KMS-11 (cell line): ENCODE results near the gene IL17RA.

Source experiments
- H2AFZ ChIP-seq: fragments of 200-600 bp; sonication (generic); 2 replicates; pipeline ENCODE4 v1.6.1; 2016; ENCODE audit warnings: antibody characterized with exemption, mixed run types, low read depth
- H3K27ac ChIP-seq: fragments of 200-600 bp; sonication (generic); 2 replicates; pipeline ENCODE4 v1.6.1; 2016; ENCODE audit warnings: mild to moderate bottlenecking, mixed run types
- H3K27me3 ChIP-seq: fragments of 200-600 bp; sonication (generic); 2 replicates; pipeline ENCODE4 v1.6.1; 2017; ENCODE audit warnings: mild to moderate bottlenecking, low read depth, mixed run types, moderate library complexity; ENCODE audit not compliant: insufficient read depth
- H3K36me3 ChIP-seq: fragments of 200-600 bp; sonication (generic); 2 replicates; pipeline ENCODE4 v1.6.1; 2017; ENCODE audit warnings: mild to moderate bottlenecking, mixed run types; ENCODE audit not compliant: insufficient read depth
- H3K4me1 ChIP-seq: fragments of 200-600 bp; sonication (generic); 2 replicates; pipeline ENCODE4 v1.6.1; 2016; ENCODE audit warnings: mild to moderate bottlenecking, low read depth, mixed run types; ENCODE audit not compliant: poor library complexity, severe bottlenecking
- H3K4me2 ChIP-seq: fragments of 200-600 bp; sonication (generic); 2 replicates; pipeline ENCODE4 v1.7.0; 2016; ENCODE audit warnings: mild to moderate bottlenecking, mixed run types
- H3K4me3 ChIP-seq: fragments of 200-600 bp; sonication (generic); IDR thresholded peaks from 2 replicates; pipeline ENCODE4 v1.6.1; 2017; ENCODE audit warnings: low read depth, low read length, mixed read lengths; ENCODE audit not compliant: insufficient read depth
- H3K79me2 ChIP-seq: fragments of 200-600 bp; sonication (generic); 2 replicates; pipeline ENCODE4 v1.6.1; 2016; ENCODE audit warnings: low read depth, mixed run types; ENCODE audit not compliant: insufficient read depth
- H3K9ac ChIP-seq: fragments of 200-600 bp; sonication (generic); 2 replicates; pipeline ENCODE4 v1.6.1; 2016; ENCODE audit warnings: mild to moderate bottlenecking, mixed run types
- H4K20me1 ChIP-seq: fragments of 200-600 bp; sonication (generic); 2 replicates; pipeline ENCODE4 v1.6.1; 2016; ENCODE audit warnings: mild to moderate bottlenecking, mixed run types; ENCODE audit not compliant: insufficient read depth
- TF ChIP-seq, protein P1 (sequence below): fragments of 200-600 bp; sonication (generic); conservative IDR thresholded peaks from 2 replicates; pipeline ENCODE4 v1.6.1; 2017; ENCODE audit warnings: low read depth, mild to moderate bottlenecking, antibody characterized with exemption, low read length, moderate library complexity, mixed read lengths

The IL17RA gene

DNA sequence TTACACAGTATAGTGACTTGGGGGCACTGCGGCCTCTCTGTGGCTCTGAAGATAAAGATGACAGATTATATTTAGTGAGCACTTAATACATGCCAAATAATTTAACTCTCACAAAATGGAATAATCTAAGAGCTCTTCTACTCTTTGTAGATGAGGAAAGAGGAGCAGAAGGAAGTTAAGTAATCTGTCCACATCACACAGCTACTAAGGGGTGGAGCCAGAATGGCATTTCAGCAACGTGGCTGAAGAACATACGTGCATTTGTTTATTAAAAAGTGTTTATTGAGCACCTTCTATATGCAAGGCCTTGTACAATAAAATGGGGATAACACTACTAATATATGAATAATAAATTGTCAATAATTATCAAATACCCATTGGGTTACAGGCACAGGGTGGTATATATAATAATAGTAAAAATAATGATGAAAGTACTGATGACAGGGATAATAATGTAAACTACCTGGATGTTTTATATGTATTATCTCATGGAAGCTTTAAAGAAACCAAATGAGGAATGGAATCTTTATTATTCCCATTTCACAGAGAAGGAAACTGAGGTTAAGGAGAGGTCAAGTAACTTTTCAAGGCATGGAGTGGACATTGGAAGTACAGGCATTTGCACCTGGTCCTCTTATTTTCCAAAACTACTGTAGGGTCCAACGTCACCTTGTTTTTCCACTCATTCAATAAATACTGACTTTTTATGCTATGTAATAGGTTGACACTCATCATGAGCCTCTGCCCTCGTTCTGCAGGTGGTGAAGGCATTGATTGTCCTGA, 38.0 kb upstream of the IL17RA start:
- H4K20me1 ChIP-seq = no peaks in the 10 kb centered on the region; the same call in 1 of the 2 replicates
- H3K27me3 ChIP-seq = no peaks in the 10 kb centered on the region
- H3K4me2 ChIP-seq = no peak overlapping the region
- no peak overlapping the region for H2AFZ ChIP-seq
- H3K79me2 ChIP-seq = peaks cover 28% of the 10 kb centered on the region
- H3K36me3 ChIP-seq = peaks cover 5% of the 10 kb centered on the region; the same call in 1 of the 2 replicates
- H3K4me1 ChIP-seq = no peaks in the 10 kb centered on the region
- H3K9ac ChIP-seq = no peak overlapping the region
- TF ChIP-seq, protein P1, sequence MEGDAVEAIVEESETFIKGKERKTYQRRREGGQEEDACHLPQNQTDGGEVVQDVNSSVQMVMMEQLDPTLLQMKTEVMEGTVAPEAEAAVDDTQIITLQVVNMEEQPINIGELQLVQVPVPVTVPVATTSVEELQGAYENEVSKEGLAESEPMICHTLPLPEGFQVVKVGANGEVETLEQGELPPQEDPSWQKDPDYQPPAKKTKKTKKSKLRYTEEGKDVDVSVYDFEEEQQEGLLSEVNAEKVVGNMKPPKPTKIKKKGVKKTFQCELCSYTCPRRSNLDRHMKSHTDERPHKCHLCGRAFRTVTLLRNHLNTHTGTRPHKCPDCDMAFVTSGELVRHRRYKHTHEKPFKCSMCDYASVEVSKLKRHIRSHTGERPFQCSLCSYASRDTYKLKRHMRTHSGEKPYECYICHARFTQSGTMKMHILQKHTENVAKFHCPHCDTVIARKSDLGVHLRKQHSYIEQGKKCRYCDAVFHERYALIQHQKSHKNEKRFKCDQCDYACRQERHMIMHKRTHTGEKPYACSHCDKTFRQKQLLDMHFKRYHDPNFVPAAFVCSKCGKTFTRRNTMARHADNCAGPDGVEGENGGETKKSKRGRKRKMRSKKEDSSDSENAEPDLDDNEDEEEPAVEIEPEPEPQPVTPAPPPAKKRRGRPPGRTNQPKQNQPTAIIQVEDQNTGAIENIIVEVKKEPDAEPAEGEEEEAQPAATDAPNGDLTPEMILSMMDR = no peak
- no peak overlapping the region for H3K27ac ChIP-seq
- H3K4me3 ChIP-seq = no peak overlapping the region

DNA sequence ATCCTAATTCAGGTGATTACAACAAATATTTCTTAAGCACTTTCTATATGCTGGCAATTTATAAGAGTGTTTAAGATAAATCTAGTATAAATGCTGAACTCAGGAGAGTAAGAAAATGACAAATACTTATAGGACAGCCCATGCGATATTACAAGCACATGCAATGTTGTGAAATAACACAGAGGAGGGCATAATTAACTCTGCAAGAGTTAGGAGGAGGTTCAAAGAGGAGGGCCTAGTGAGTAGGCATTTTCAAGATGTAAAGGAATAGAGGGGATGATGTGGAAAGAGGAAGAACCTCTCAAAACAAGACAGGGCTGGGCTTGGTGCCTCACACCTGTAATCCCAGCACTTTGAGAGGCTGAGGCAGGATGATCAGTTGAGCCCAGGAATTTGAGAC, 37.1 kb upstream of the IL17RA start:
- H3K9ac ChIP-seq = no peak overlapping the region
- H3K36me3 ChIP-seq = peaks cover 5% of the 10 kb centered on the region; the same call in 1 of the 2 replicates
- no peak overlapping the region for H2AFZ ChIP-seq
- no peak overlapping the region for H3K4me2 ChIP-seq
- H3K27ac ChIP-seq = no peak overlapping the region
- peaks cover 20% of the 10 kb centered on the region for H3K79me2 ChIP-seq
- no peaks in the 10 kb centered on the region for H3K27me3 ChIP-seq
- no peak overlapping the region for H3K4me3 ChIP-seq
- TF ChIP-seq, protein P1 = no peak
- no peaks in the 10 kb centered on the region for H3K4me1 ChIP-seq
- no peaks in the 10 kb centered on the region; the same call in 1 of the 2 replicates for H4K20me1 ChIP-seq

DNA sequence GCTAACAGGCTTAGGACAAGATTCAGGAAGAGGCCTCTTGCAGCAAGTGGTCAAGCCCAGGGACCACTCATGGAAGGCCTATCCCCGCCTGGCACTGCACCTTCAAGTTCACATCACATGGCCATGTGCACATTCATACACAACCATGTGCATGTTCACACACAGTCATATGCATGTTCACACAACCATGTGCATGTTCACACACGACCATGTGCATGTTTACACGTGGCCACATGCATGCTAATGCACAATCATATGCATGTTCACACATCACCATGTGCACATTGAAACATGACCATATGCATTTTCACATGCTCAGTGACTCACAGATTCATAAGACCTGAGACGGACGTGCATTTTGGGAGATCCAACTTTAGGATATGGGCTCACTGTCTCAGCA, 28.7 kb upstream of the IL17RA start:
- Histone ChIP-seq H3K36me3 (no peaks in the 10 kb centered on the region), H3K4me1 (no peaks in the 10 kb centered on the region)

DNA sequence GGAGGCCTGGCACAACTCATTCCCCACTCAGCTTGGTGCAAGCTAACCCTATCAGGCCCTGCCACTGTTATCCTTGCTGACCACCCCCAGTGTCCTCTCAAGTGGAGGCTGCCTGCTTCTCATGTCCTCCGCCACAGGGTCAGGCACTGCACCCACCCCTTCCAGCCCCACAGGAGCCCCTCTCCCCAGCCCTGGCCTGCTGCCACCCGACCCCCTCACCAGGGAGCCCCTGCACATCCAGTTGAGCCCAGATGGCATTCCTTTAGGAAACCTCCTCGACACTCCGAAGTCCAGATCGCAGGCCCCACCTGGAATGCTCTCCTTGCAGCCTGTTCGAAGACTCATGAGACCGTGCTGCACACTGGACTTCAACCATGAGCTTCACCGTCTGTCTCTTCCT, 28.0 kb upstream of the IL17RA start:
- Histone ChIP-seq H3K9ac (no peak overlapping the region), H2AFZ (no peak overlapping the region), H3K79me2 (no peaks in the 10 kb centered on the region), H3K27ac (no peak overlapping the region), H3K4me3 (no peak overlapping the region), H4K20me1 (no peaks in the 10 kb centered on the region), H3K27me3 (no peaks in the 10 kb centered on the region), H3K4me1 (no peaks in the 10 kb centered on the region), H3K36me3 (no peaks in the 10 kb centered on the region), H3K4me2 (no peak overlapping the region)
- TF ChIP-seq, protein P1 = no peak

More for the DNA sequence above, 28.7 kb upstream of the IL17RA start:
- Histone ChIP-seq H3K27me3 (no peaks in the 10 kb centered on the region), H3K79me2 (no peaks in the 10 kb centered on the region), H3K27ac (no peak overlapping the region), H3K4me2 (no peak overlapping the region), H3K9ac (no peak overlapping the region), H2AFZ (no peak overlapping the region), H4K20me1 (no peaks in the 10 kb centered on the region), H3K4me3 (no peak overlapping the region)
- TF ChIP-seq, protein P1 = no peak
